Esophagus (tissue), 2 donors: Measurements from ENCODE around the gene BET1. TPM values are rescaled to one million over a fixed set of nuclear protein-coding genes. Genes with fewer than 3 reads are reported as not detected.

ENCODE experiments used
- H3K27ac ChIP-seq, 2 donors: one replicate each; pipeline ENCODE4 v1.5.1; 2013; ENCODE audit warnings: low read depth in 2 of 2, mild to moderate bottlenecking in 2 of 2, inconsistent platforms in 1 of 2, low read length in 1 of 2, moderate library complexity in 1 of 2
- H3K27me3 ChIP-seq, 2 donors: one replicate each; pipeline ENCODE4 v1.6.1; 2013; ENCODE audit warnings: low read length in 2 of 2, control low read depth in 1 of 2, mild to moderate bottlenecking in 1 of 2; ENCODE audit not compliant: insufficient read depth in 2 of 2, control insufficient read depth in 1 of 2
- H3K36me3 ChIP-seq, 2 donors: one replicate each; pipeline ENCODE4 v1.6.1; 2013; ENCODE audit warnings: low read length in 1 of 2; ENCODE audit not compliant: control insufficient read depth in 2 of 2, insufficient read depth in 2 of 2
- H3K4me1 ChIP-seq, 2 donors: one replicate each; pipeline ENCODE4 v1.6.1; 2013; ENCODE audit warnings: low read length in 1 of 2; ENCODE audit not compliant: control insufficient read depth in 2 of 2, insufficient read depth in 2 of 2
- H3K4me3 ChIP-seq, 2 donors: one replicate each; pipeline ENCODE4 v1.5.1; 2013; ENCODE audit warnings: low read length in 2 of 2, mild to moderate bottlenecking in 2 of 2, low read depth in 1 of 2, moderate library complexity in 1 of 2
- H3K9me3 ChIP-seq, 2 donors: one replicate each; pipeline ENCODE4 v1.6.1; 2013; ENCODE audit warnings: mild to moderate bottlenecking in 2 of 2, low read depth in 1 of 2, low read length in 1 of 2, moderate library complexity in 1 of 2; ENCODE audit not compliant: control insufficient read depth in 2 of 2, insufficient read depth in 1 of 2
- WGBS, 2 donors: extraction: QIAGEN DNeasy Blood & Tissue Kit; methylation state at CpG; one replicate each; pipeline ENCODE4 v1.1.7; 2013; 5-methylcytosine and 5-hydroxymethylcytosine counted together
- polyA plus RNA-seq, 2 donors: library from polyadenylated mRNA; stranded (reverse); fragments of 200-250 nt; gene quantifications; one replicate each; pipeline ENCODE4 v1.2.3, GENCODE V29; 2013
- donor health status: healthy with polysubstance abuse.
- donor health status: Bipolar disorder and iron deficiency.

Gene BET1
- polyA plus RNA-seq, 2 donors, result 11.6 to 15.9 TPM

DNA sequence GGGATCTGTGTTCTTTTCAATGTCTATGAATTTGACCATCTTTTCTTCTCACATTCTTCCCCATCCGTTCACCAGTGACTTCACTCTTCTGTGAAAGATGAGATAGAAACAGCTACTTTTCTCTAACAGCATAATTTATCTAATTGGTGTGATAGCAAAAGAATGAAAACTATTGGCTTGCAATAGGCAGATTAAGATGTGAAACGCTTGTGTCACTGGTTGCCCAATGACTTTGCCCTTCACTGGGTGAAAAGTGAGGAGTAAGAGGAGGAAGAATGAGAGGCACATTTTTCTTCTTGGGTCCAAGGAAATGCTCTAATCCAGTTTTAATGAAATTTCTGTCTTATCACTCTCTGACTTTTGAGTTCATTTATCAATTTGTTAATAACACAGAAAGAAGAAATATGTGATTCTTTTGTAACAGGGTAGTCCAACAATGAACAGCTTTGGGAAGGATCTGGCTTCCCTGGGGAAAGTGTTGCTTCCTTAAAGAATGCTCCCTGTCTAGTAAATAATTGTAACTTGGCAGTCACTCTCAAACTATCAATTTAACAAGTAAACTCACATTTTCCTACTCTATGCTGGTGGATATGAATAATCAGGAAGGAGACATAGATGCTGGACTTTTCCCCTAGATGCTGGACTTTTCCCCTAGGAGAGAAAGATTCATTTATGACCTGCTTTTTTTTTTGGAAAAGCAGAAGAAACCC is 35.1 kb downstream of the BET1 start:
- Histone ChIP-seq H3K4me1 (no peaks in the 10 kb centered on the region), H3K36me3 (no peaks in the 10 kb centered on the region), H3K27me3 (no peaks in the 10 kb centered on the region), H3K27ac (no peak overlapping the region), H3K9me3 (no peaks in the 10 kb centered on the region), H3K4me3 (no peak overlapping the region)
- 76 to 77% methylated on average over 2 of the region's 2 CpGs for WGBS, 2 donors

DNA sequence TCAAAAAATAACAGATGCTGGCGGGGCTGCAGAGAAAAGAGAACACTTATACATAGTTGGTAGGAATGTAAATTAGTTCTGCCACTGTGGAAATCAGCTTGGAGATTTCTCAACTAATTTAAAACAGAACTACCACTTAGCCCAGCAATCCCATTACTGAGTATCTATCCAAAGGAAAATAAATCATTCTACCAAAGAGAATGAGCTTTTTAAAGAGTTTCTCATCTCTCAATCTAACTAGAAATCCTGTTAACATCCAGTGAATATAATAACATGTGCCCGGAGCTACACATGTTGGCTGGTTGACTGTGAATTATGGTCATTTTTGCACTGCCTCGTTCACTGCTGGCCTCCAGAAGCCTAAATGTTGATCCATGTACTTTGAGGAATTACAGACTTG is 39.3 kb downstream of the BET1 start:
- no peaks in the 10 kb centered on the region for H3K27me3 ChIP-seq
- H3K4me1 ChIP-seq, result no peaks in the 10 kb centered on the region
- H3K9me3 ChIP-seq, result no peaks in the 10 kb centered on the region
- H3K4me3 ChIP-seq, result no peak overlapping the region
- H3K36me3 ChIP-seq, result no peaks in the 10 kb centered on the region
- no peak overlapping the region for H3K27ac ChIP-seq
- WGBS, 2 donors, result 84 to 85% methylated on average over 3 of the region's 3 CpGs

DNA sequence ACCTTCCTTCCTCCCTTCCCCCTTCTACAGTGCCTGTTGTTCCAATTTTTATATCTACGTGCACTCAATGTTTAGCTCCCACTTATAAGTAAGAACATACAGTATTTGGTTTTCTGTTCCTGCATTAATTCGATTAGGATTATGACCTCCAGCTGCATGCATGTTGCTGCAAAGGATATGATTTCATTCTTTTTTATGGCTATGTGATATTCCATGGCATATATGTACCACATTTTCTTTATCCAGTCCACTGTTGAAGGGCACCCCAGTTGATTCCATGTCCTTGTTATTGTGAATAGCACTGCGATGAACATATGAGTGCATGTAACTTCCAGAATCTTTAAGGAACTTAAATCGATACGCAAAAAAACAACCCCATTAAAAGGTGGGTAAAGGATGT is 39.9 kb downstream of the BET1 start:
- Histone ChIP-seq H3K4me1 (no peaks in the 10 kb centered on the region), H3K27ac (no peak overlapping the region), H3K9me3 (no peaks in the 10 kb centered on the region), H3K4me3 (no peak overlapping the region), H3K36me3 (no peaks in the 10 kb centered on the region), H3K27me3 (no peaks in the 10 kb centered on the region)
- WGBS, 2 donors, result 92 to 95% methylated on average over 5 of the region's 5 CpGs

DNA sequence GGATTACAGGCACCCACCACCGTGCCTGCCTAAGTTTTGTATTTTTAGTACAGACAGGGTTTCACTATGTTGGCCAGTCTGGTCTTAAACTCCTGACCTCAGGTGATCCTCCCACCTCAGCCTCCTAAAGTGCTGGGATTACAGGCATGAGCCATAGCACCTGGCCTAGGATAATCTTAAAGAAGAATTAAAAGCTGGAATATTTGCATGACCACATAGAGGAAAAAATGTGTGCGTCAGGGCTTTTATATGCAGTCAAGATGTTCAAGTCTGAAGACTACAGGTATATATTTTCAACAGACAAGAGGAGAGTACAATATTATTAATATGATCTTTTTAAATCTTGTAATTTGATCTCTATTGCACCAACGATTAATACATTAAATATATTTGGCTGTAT is 43.2 kb downstream of the BET1 start:
- Histone ChIP-seq H3K27ac (no peak overlapping the region), H3K4me3 (no peak overlapping the region), H3K4me1 (no peaks in the 10 kb centered on the region), H3K36me3 (no peaks in the 10 kb centered on the region), H3K27me3 (no peaks in the 10 kb centered on the region), H3K9me3 (no peaks in the 10 kb centered on the region)
- 86 to 95% methylated on average over 3 of the region's 3 CpGs for WGBS, 2 donors

DNA sequence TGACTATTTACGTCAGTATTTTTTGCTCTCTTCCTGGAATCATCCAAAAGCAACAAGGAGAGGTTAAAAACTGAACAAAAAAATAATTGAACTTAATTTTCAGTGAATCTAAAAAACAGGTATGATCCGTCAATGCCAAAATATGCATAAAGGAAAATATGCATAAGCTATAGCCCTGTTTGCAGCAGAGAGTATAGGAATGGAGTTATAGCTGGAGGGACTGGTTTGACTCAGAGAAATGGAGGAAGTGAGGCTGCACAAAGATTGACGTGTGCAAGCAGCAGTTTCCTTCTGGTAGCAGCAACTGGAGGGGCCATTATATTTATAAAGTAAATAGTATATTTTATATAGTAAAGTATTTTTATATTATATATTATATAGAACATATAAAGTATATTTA is 45.5 kb downstream of the BET1 start:
- no peaks in the 10 kb centered on the region for H3K27me3 ChIP-seq
- no peaks in the 10 kb centered on the region for H3K4me1 ChIP-seq
- H3K9me3 ChIP-seq, result no peaks in the 10 kb centered on the region
- no peak overlapping the region for H3K27ac ChIP-seq
- WGBS, 2 donors, result 83% methylated on average over 3 of the region's 3 CpGs
- H3K4me3 ChIP-seq, result no peak overlapping the region
- no peaks in the 10 kb centered on the region for H3K36me3 ChIP-seq

DNA sequence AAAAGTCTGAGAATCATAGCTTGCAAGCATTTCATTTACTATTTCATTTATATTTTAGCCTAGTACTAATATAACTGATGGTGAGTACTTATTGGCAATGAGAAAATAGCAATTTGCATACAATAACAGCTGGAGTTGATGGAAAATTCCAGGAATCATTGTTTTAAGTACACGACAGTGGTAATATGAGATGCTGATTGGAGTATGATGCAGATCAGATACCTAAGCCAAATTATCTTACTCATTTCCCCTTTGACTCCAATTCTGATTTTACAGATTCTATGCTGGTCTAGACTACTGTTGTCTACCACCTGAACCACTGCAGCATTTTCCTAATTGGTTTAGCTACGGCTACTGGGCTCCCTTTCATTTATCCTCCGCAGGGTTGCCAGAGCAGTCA is 45.9 kb downstream of the BET1 start:
- H3K9me3 ChIP-seq, result no peaks in the 10 kb centered on the region
- no peaks in the 10 kb centered on the region for H3K4me1 ChIP-seq
- WGBS, 2 donors, result 75 to 85% methylated on average over 3 of the region's 3 CpGs
- H3K27ac ChIP-seq, result no peak overlapping the region
- no peak overlapping the region for H3K4me3 ChIP-seq
- H3K36me3 ChIP-seq, result no peaks in the 10 kb centered on the region
- no peaks in the 10 kb centered on the region for H3K27me3 ChIP-seq

DNA sequence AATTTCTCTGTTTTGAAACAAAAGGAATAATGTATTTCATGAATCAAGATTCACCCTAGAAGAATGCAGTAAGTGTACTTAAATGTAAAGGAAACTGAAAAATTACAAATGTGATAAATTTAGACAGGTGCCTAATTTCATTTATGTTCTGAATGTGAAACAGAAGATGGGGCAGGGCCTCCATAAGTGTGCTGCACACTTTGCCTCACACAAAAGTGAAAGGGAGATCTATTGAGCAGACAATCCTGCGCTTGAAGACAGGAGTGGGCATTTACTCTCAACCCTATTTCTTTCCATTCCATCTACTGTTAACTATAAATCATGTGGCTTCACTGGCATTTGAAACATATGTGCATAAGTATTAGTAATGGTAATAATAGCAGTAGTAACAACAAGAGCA is 46.4 kb downstream of the BET1 start:
- Histone ChIP-seq H3K4me1 (no peaks in the 10 kb centered on the region), H3K27me3 (no peaks in the 10 kb centered on the region), H3K4me3 (no peak overlapping the region), H3K27ac (no peak overlapping the region), H3K9me3 (no peaks in the 10 kb centered on the region), H3K36me3 (no peaks in the 10 kb centered on the region)
- 96 to 97% methylated on average over 1 of the region's 1 CpG for WGBS, 2 donors

DNA sequence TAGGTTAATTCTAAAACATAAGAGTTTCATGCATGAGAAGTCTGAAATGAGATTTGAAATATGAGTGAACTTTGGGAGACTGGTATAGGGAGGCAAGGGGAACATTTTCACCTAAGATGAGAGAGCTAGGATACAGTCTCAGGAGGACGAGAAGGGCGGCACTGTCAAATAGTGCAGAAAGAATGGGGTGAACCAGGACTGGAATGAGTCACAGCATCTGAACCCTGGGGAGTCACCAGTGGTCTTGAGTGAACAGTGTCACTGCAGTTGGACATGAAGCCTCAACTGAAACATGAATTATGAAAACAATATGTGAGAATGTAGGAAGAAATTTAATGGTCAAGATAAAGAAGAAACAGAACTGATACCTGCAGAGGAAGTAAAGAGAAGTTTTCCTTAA is 48.9 kb downstream of the BET1 start:
- 81 to 82% methylated on average over 2 of the region's 2 CpGs for WGBS, 2 donors
- no peak overlapping the region for H3K4me3 ChIP-seq

DNA sequence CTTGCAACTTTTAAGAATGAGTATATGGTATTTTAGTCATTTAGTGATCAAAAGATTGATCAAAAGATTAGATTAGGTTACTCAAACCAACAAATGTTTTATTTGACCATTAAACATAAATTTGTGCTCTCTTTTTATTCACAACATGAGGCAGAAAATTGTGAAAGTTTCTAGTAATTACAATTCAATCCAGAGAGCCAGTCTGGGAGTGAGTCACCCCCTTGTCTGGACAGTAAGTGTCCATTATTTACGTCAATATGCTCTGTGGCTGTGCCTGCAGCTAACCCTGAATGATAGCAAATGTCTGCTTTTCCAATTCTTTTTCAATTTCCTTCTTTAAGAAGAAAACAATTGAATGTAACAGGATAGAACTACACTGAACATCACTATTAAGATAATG is 54.7 kb downstream of the BET1 start:
- no peaks in the 10 kb centered on the region for H3K9me3 ChIP-seq
- H3K27ac ChIP-seq, result no peak overlapping the region
- H3K4me3 ChIP-seq, result no peak overlapping the region
- H3K4me1 ChIP-seq, result no peaks in the 10 kb centered on the region
- H3K36me3 ChIP-seq, result no peaks in the 10 kb centered on the region
- WGBS, 2 donors, result 70 to 77% methylated on average over 1 of the region's 1 CpG
- H3K27me3 ChIP-seq, result no peaks in the 10 kb centered on the region

More for the DNA sequence above, 48.9 kb downstream of the BET1 start:
- H3K27me3 ChIP-seq, result no peaks in the 10 kb centered on the region
- no peaks in the 10 kb centered on the region for H3K9me3 ChIP-seq
- H3K4me1 ChIP-seq, result no peaks in the 10 kb centered on the region
- no peak overlapping the region for H3K27ac ChIP-seq
- no peaks in the 10 kb centered on the region for H3K36me3 ChIP-seq

DNA sequence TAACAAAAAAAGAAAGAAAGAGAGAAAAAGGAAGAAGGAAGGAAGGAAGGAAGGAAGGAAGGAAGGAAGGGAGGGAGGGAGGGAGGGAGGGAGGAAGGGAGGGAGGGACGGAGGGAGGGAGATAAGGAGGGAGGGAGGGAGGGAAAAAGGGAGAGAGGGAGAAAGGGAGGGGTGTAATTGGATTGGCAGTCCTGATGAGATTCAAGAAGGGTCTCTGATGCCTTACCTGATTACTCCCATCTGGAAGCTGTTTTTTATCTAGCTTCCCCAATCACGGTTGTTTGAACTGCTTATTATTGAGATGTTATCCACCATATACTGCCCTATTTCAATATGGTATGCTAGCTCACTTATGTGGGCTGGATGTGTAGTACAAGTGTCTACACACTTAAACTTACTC is 55.3 kb downstream of the BET1 start:
- Histone ChIP-seq H3K27me3 (no peaks in the 10 kb centered on the region), H3K9me3 (no peaks in the 10 kb centered on the region), H3K4me3 (no peak overlapping the region), H3K27ac (no peak overlapping the region), H3K36me3 (no peaks in the 10 kb centered on the region), H3K4me1 (no peaks in the 10 kb centered on the region)
- 62 to 64% methylated on average over 2 of the region's 2 CpGs for WGBS, 2 donors
